ENCODE data around the gene DNAH1.
A peak's percentile ranks its signal among the peaks of the same experiment; 100 is the strongest.

Gene DNAH1

GRCh38 chr3:52366527-52366926, 50.4 kb downstream of the DNAH1 start:
- DNase-seq (ENCODE audit: low read depth), result no peak
- H3K4me3 ChIP-seq (ENCODE audit: low read length), result no peak overlapping the region
- TF ChIP-seq CTCF (IDR thresholded peaks at IDR 0.05; ENCODE audit: insufficient read depth, low read depth, low read length, missing control alignments), result no peak

GRCh38 chr3:52367891-52368880, 52.1 kb downstream of the DNAH1 start:
- DNase-seq (ENCODE audit: low read depth), result peak; percentile 19
- H3K4me3 ChIP-seq (ENCODE audit: low read length), result no peak overlapping the region
- no peak for TF ChIP-seq CTCF (IDR thresholded peaks at IDR 0.05; ENCODE audit: insufficient read depth, low read depth, low read length, missing control alignments)

GRCh38 chr3:52370531-52370930, 54.4 kb downstream of the DNAH1 start:
- TF ChIP-seq CTCF (IDR thresholded peaks at IDR 0.05; ENCODE audit: insufficient read depth, low read depth, low read length, missing control alignments), result no peak

GRCh38 chr3:52372822-52373504, 56.8 kb downstream of the DNAH1 start:
- no peak for TF ChIP-seq CTCF (IDR thresholded peaks at IDR 0.05; ENCODE audit: insufficient read depth, low read depth, low read length, missing control alignments)
- no peak overlapping the region for H3K4me3 ChIP-seq (ENCODE audit: low read length)

More at GRCh38 chr3:52370531-52370930, 54.4 kb downstream of the DNAH1 start:
- DNase-seq (ENCODE audit: low read depth), result no peak
- no peak overlapping the region for H3K4me3 ChIP-seq (ENCODE audit: low read length)

DNA sequence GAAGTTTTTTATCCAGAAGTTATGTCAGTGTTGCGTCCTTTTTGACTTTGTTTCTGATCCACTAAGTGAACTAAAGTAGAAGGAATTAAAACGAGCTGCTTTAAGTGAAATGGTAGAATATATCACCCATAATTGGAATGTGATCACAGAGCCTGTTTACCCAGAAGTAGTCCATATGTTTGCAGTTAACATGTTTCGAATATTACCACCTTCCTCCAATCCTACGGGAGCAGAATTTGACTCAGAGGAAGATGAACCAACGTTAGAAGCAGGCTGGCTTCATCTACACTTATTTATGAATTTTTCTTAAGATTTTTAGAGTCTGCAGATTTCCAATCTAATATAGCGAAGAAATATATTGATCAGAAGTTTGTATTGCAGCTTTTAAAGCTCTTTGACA, 57.6 kb downstream of the DNAH1 start:
- no peak overlapping the region for H3K4me3 ChIP-seq (ENCODE audit: low read length)
- DNase-seq (ENCODE audit: low read depth), result no peak
- TF ChIP-seq CTCF (IDR thresholded peaks at IDR 0.05; ENCODE audit: insufficient read depth, low read depth, low read length, missing control alignments), result no peak

More at GRCh38 chr3:52372822-52373504, 56.8 kb downstream of the DNAH1 start:
- DNase-seq (ENCODE audit: low read depth), result no peak

GRCh38 chr3:52374173-52374572, 58.1 kb downstream of the DNAH1 start:
- H3K4me3 ChIP-seq (ENCODE audit: low read length), result no peak overlapping the region
- DNase-seq (ENCODE audit: low read depth), result no peak
- no peak for TF ChIP-seq CTCF (IDR thresholded peaks at IDR 0.05; ENCODE audit: insufficient read depth, low read depth, low read length, missing control alignments)
